Right lobe of liver (tissue), 4 donors: Measurements from ENCODE around the gene ELF2.

Source experiments
- CTCF ChIP-seq, 4 donors: fragments of 200-600 bp in 3 of 4; fragments of 450-650 bp in 1 of 4; IDR thresholded peaks; one replicate each; pipeline versions ENCODE4 v1.5.1 to v1.8.0; 2016 to 2022; ENCODE audit warnings: antibody characterized with exemption in 4 of 4, mild to moderate bottlenecking in 2 of 4
- POLR2A ChIP-seq: fragments of 450-650 bp; IDR thresholded peaks from one replicate; pipeline ENCODE4 v1.6.1; 2017; ENCODE audit warnings: antibody characterized with exemption, mild to moderate bottlenecking
- donor health status: DM: no; HTN: no; CAD: no.
- donor health status: DM: no; HTN: no; CAD: no.
- donor health status: DM: no; HTN: yes; CAD: no.

DNA sequence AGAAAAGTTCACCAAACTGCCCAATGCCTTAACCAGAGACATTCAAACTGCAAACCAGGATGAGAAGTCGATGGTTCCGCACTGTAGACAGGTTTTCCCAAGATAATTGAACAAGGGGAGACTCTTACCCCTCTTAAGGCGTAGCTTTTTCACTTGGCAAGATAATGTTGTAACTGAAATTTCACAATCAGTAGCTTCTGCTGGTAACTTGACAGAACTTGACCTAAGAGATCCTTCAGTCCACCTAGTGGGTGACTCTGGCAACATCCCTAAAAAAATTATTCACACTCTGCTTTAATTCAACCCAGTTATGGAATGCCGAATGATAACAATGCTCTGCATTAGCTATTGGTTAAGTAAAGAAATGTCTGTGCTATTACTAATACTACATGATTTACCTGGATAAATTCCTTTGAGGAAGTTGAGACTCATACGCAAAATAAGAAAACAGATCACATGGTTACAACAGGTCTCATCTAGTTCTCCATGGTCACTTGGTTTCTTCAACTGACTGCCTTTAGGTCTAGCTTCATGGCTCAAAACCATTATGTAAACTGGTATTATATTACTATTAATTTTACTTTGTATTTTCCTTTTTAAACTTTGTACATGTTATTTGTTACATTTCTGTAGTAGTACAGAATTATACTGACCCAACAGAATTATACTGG lies 9.1 kb downstream of the ELF2 start:
- TF ChIP-seq CTCF (IDR thresholded peaks at IDR 0.05) = peak; percentile 42 to 59 (median 50)
- TF ChIP-seq POLR2A = no peak
